ENCODE data around the gene SORBS2.

GRCh38 chr4:185700048-185700447, 111.9 kb downstream of the SORBS2 start:
- TF ChIP-seq REST (IDR thresholded peaks at IDR 0.05; ENCODE audit: low read depth): no peak
- no peak for TF ChIP-seq ZFX (IDR thresholded peaks at IDR 0.05)
- no peak for TF ChIP-seq POLR2A (IDR thresholded peaks at IDR 0.05; ENCODE audit: borderline replicate concordance, extremely low read depth, insufficient read depth, insufficient read length)
- TF ChIP-seq CTCF (IDR thresholded peaks at IDR 0.05 in 2 of 3, conservative IDR thresholded peaks at IDR 0.05 in 1 of 3; ENCODE audit: borderline replicate concordance in 1 of 3, insufficient read depth in 1 of 3, low read depth in 2 of 3, low read length in 2 of 3): no peak
- TF ChIP-seq CEBPB (IDR thresholded peaks at IDR 0.05; ENCODE audit: low read depth): no peak
- TF ChIP-seq, protein P1, sequence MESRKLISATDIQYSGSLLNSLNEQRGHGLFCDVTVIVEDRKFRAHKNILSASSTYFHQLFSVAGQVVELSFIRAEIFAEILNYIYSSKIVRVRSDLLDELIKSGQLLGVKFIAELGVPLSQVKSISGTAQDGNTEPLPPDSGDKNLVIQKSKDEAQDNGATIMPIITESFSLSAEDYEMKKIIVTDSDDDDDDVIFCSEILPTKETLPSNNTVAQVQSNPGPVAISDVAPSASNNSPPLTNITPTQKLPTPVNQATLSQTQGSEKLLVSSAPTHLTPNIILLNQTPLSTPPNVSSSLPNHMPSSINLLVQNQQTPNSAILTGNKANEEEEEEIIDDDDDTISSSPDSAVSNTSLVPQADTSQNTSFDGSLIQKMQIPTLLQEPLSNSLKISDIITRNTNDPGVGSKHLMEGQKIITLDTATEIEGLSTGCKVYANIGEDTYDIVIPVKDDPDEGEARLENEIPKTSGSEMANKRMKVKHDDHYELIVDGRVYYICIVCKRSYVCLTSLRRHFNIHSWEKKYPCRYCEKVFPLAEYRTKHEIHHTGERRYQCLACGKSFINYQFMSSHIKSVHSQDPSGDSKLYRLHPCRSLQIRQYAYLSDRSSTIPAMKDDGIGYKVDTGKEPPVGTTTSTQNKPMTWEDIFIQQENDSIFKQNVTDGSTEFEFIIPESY (IDR thresholded peaks at IDR 0.05; ENCODE audit: extremely low read depth, insufficient replicate concordance, low read length): no peak
- TF ChIP-seq JUND (IDR thresholded peaks at IDR 0.05): no peak
- TF ChIP-seq YY1 (IDR thresholded peaks at IDR 0.05; ENCODE audit: extremely low read depth, insufficient replicate concordance, low read depth, low read length): no peak
